Tibial nerve (tissue), 4 donors: Measurements from ENCODE around the gene LSS.

Source experiments
- EP300 ChIP-seq, 2 donors: sonication (generic); formaldehyde crosslinking; IDR thresholded peaks; one replicate each; pipeline ENCODE4 v1.6.1; 2017; ENCODE audit warnings: antibody characterized with exemption in 2 of 2, mild to moderate bottlenecking in 1 of 2
- POLR2A ChIP-seq, 2 donors: fragments of 450-650 bp; IDR thresholded peaks; one replicate each; pipeline ENCODE4 v1.6.1; 2017; ENCODE audit warnings: antibody characterized with exemption in 2 of 2, mild to moderate bottlenecking in 2 of 2, moderate library complexity in 2 of 2
- TF ChIP-seq, protein P1 (sequence below), 5 experiments: fragments of 200-600 bp in 3 of 5; fragments of 450-650 bp in 2 of 5; sonication (generic) in 3 of 5; IDR thresholded peaks; one replicate each; pipeline ENCODE4 v1.5.1; 2016 to 2019; ENCODE audit warnings: antibody characterized with exemption in 5 of 5, mild to moderate bottlenecking in 3 of 5, moderate library complexity in 2 of 5

GRCh38 chr21:46269466-46269865 lies 40.9 kb upstream of the LSS start:
- no peak for TF ChIP-seq POLR2A (IDR thresholded peaks at IDR 0.05)
- TF ChIP-seq, protein P1, sequence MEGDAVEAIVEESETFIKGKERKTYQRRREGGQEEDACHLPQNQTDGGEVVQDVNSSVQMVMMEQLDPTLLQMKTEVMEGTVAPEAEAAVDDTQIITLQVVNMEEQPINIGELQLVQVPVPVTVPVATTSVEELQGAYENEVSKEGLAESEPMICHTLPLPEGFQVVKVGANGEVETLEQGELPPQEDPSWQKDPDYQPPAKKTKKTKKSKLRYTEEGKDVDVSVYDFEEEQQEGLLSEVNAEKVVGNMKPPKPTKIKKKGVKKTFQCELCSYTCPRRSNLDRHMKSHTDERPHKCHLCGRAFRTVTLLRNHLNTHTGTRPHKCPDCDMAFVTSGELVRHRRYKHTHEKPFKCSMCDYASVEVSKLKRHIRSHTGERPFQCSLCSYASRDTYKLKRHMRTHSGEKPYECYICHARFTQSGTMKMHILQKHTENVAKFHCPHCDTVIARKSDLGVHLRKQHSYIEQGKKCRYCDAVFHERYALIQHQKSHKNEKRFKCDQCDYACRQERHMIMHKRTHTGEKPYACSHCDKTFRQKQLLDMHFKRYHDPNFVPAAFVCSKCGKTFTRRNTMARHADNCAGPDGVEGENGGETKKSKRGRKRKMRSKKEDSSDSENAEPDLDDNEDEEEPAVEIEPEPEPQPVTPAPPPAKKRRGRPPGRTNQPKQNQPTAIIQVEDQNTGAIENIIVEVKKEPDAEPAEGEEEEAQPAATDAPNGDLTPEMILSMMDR (IDR thresholded peaks at IDR 0.05): no peak
- no peak for TF ChIP-seq EP300 (IDR thresholded peaks at IDR 0.05)
